ENCODE data around the gene STEAP1.

DNA sequence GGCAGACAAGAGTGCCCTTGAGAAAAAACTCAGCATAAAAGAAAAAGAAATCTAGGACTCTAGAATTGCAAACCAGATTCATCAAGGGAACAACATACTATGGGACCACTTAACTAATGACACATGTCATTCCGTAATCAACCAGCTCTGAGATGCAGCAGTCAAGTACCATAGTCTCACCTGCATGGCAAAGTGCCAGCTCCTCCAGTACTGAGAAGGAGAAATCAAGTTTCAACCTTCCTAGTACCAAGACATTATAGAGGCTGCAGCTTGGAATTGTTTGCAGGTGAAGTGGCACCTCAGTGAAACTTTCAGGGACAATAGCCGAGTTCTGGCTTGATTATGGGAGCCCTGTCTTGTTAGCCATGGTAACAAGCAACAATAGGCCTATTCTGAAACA, 11.5 kb downstream of the STEAP1 start:
- TF ChIP-seq, protein P1, sequence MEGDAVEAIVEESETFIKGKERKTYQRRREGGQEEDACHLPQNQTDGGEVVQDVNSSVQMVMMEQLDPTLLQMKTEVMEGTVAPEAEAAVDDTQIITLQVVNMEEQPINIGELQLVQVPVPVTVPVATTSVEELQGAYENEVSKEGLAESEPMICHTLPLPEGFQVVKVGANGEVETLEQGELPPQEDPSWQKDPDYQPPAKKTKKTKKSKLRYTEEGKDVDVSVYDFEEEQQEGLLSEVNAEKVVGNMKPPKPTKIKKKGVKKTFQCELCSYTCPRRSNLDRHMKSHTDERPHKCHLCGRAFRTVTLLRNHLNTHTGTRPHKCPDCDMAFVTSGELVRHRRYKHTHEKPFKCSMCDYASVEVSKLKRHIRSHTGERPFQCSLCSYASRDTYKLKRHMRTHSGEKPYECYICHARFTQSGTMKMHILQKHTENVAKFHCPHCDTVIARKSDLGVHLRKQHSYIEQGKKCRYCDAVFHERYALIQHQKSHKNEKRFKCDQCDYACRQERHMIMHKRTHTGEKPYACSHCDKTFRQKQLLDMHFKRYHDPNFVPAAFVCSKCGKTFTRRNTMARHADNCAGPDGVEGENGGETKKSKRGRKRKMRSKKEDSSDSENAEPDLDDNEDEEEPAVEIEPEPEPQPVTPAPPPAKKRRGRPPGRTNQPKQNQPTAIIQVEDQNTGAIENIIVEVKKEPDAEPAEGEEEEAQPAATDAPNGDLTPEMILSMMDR (IDR thresholded peaks at IDR 0.05; ENCODE audit: low read depth, low read length), result no peak
- TF ChIP-seq EZH2phosphoT487 (IDR thresholded peaks at IDR 0.05; ENCODE audit: low read depth), result no peak

All from OCI-LY3 (cell line).